ENCODE measurements around the gene GLOD4.

The GLOD4 gene

DNA sequence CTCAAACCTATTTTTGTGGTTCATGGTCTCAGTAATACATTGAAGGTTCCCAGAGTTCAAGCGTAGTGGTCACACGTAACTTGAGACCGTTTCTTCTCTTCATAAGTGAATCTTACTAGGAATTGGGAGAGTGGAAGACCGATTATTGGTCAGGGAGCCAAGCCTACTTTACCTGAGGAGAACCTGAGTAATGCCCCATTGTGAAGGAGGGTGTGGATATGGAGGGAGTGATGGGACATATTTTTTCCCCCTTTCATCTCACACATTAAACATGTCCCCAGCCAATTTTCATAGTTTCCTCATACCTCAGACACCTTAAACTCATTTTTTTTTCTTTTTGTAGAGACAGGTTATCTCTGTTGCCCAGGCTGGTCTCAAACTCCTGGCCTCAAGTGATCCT lies 38.9 kb downstream of the GLOD4 start:
- DNase-seq (ENCODE audit: low read depth in 4 of 4, low spot score in 1 of 4), result no peak

DNA sequence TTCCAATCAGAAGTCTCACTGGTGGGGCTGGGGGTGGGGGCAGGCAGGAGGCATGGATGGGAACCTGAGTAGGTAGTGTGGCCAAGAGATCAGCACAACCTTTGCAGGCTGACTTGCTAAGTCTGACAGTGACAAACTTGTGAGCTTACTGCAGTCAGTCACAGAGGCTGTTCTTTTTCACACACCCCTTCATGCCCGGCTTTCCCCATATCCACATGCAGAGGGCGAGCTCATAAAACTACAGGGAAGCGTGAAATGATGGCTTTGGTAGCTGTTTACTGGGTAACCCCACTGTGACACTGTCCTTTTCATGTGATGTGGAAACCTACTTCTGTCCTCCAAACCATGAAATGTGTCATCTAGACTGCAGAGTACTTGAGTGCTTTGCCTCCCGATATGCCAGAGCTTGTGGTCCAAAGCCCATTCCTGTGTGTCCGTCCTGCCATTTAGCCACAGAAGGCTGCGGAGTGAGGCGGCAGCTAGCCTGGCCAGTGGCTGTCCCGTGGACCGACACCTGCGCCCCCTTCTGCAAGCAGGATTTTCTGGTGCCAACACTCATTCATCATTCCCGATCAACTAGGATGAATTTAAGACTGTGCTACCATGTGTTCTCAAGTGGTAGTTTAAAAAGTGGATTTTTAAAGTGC lies 39.8 kb downstream of the GLOD4 start:
- DNase-seq (ENCODE audit: low read depth in 4 of 4, low spot score in 1 of 4), result no peak

DNA sequence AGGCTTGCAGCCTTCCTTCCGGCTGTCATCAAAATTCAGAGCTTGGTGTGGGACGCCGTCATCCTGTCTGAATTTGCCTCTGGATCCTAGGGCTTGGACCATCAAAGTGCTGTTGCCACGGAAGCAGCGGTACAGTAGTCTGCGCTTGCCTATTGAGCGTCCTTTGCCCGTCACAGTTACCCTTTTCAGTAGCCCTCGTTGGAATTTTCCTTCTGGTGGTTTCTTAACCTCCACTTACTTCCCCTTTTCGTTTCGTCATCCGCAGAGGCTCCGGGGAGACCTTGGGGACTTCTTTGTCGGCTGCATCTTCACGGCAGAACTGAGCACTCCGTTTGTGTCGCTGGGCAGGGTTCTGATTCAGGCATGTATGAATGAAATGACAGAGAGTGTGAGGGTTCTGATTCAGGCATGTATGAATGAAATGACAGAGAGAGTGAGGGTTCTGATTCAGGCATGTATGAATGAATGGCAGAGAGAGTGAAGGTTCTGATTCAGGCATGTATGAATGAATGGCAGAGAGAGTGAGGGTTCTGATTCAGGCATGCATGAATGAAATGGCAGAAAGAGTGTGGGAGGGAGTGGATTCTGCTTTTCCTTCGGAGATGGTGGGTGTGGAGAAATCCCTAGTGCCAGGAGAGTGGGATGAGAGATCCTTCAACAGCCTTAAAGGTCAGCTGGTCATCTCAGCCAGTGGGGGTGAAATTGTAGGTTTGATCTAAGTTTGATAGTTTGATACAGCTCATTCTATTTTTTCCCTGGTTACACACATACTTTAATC lies 41.7 kb downstream of the GLOD4 start:
- DNase-seq (ENCODE audit: low read depth in 4 of 4, low spot score in 1 of 4), result no peak

DNA sequence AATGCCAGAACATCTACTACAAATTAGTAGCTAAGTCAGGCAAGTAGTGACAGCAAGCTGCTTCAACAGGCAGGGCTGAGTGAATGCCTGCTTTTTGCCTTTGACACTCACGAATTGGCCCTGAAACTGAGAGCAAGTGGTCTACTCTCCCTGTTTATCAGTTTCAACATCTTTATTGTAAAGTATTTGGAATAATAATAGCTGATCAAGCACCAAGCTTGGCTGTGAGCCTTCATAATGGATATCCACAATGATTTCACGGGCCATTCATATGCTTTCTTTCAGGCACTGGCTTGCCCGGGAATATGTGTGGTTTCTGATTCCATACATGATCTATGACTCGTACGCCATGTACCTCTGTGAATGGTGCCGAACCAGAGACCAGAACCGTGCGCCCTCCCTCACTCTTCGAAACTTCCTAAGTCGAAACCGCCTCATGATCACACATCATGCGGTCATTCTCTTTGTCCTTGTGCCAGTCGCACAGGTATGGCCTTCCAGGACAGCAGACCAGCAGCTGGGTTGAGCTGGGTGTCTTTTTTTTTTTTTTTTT lies 44.4 kb downstream of the GLOD4 start:
- DNase-seq (ENCODE audit: low read depth in 4 of 4, low spot score in 1 of 4), result no peak

- no peak for DNase-seq (ENCODE audit: low read depth in 4 of 4, low spot score in 1 of 4)
Observed at GRCh38 chr17:733743-734142, 48.3 kb downstream of the GLOD4 start.

- DNase-seq (ENCODE audit: low read depth in 4 of 4, low spot score in 1 of 4), result peak in 1 of 4 experiments; percentile 52
Observed at GRCh38 chr17:732902-733720, 49.0 kb downstream of the GLOD4 start.

DNA sequence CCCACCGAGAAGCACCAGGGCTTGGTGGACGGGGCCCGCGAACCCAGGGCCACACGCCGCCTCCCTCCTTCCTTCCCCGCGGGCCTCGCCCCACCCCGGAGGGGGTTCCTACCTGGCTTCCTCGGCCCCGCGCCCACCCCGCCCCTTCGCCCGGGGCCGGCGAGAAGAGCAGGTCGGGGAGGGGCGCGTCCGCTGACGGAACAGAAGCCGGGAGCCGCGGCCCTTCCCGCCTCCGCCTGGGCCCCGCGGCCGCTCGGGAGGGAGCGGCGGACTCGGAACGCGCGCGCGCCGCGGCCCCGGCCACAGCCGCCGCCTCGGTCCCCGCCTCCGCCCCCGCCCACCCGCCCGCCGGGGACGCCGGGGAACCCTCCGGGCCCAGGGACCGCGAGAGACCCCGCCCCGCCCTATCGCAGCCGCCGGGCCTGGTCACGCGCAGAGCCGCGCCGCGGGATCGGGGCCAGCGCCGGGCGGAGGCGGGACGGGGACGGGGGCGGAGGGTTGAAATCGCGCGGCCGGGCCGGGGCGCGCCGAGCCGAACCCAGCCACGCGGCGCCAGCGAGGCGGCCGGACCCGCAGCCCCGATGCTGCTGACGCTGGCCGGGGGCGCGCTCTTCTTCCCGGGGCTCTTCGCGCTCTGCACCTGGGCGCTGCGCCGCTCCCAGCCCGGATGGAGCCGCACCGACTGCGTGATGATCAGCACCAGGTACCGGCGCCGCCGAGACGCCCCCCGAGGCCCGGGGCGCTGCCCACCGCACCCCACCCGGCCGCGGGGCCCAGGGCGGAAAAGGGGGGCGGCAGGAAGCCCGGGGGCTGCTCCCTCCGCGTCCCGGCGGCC lies 49.8 kb downstream of the GLOD4 start, which contains the start of gene TLCD3A:
Gene TLCD3A (plus strand): TSS at position 530 of the 835 bp plus-strand sequence. CDS start 52 bp downstream, at position 582.
- DNase-seq (ENCODE audit: low read depth in 4 of 4, low spot score in 1 of 4), result peak in 2 of 4 experiments; percentile 39 to 52

DNA sequence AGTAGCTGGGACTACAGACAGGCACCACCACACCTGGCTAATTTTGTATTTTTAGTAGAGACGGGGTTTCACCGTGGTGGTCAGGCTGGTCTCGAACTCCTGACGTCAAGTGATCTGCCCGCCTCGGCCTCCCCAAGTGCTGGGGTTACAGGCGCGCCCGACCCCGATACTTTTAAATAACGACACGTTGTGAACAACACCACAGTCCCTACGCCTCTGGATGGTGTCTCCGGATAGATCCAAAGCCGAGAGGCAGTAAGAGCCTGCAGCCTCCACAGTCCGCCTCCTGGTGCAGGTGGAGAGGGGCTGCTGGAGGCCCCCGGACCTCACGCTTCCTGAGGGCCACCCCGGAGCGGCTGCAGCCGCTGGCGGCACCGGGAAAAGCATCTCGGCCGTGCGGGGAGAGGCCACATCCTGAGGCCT lies 50.4 kb downstream of the GLOD4 start:
- DNase-seq (ENCODE audit: low read depth in 4 of 4, low spot score in 1 of 4), result no peak

DNA sequence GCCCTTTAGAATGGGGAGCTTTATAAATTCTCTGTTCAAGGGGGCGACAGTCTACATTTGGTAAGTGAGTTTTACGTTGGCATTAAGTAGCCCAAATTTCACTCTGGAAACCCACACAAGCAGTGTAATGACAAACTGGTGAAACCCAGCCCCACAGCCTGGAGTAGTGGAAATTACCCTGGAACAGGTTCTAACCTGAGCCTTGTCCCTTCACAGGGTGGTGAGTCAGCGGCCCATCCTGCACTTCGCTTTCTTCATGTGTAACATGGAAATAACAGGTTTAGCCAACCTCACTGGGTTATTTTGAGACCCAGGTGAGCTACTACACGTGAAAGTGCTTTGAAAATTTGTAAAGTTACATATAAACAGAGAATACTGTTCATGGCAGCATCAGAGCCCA lies 53.2 kb downstream of the GLOD4 start:
- DNase-seq (ENCODE audit: low read depth in 4 of 4, low spot score in 1 of 4), result no peak

DNA sequence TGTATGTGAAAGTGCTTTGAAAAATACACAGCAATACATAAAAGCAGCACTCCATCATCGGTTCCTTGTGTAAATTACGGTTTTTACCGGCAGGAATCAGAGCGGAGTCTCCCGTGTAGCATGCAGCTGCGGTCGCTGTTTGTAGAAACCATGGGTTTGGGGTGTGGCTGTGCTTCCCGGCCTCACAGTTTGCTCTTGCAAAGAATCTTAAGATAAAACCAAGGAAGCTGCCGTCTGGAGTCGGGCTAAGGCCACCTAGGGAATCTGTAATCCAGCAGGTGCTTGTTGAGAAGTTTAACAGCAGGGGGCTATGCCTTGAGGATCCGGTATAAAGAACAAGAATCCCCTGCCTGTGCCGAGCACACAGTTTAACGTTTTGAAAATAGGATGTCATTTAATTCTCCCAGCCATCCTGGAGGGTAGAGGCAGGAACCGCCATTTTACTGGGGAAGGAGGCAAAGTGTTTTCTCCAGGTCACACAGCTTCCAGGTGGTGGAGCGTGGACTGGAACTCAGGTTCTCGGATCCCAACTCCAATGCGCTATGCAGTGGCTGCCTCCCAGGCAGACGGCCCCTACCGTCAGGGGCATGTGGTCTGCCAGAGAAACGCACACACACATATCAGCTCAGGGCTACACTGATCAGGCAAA lies 55.7 kb downstream of the GLOD4 start:
- no peak for DNase-seq (ENCODE audit: low read depth in 4 of 4, low spot score in 1 of 4)

DNA sequence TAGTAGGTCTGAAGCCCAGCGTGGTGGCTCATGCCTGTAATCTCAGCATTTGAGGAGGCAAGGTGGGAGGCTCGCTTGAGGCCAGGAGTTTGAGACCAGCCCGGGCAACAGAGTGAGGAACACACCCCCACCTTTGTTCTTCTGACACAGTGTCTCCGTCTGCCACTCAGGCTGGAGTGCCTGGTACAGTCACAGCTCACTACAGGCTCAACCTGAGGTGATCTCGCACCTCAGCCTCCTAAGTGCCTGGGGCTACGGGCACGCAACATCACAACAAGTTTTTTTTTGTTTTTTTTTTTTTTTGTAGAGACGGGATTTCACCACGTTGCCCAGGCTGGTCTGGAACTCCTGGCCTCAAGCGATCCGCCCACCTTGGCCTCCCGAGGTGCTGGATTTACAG lies 56.3 kb downstream of the GLOD4 start:
- no peak for DNase-seq (ENCODE audit: low read depth in 4 of 4, low spot score in 1 of 4)

DNA sequence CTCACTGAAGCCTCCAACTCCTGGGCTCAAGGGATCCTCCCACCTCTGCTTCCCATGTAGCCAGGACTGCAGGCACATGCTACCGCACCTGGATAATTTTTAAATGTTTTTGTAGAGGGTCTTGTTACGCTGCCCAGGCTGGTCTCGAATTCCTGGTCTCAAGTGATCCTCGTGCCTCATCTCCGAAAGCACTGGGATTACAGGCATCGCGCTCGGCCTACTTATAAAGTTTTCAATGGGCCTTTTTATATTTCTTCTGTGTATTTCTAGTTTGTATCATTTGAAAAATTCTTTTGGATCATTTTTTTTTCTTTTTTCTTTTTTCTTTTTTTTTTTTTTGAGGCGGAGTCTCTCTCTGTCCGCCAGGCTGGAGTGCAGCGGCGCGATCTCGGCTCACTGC lies 57.0 kb downstream of the GLOD4 start:
- DNase-seq (ENCODE audit: low read depth in 4 of 4, low spot score in 1 of 4), result no peak

DNA sequence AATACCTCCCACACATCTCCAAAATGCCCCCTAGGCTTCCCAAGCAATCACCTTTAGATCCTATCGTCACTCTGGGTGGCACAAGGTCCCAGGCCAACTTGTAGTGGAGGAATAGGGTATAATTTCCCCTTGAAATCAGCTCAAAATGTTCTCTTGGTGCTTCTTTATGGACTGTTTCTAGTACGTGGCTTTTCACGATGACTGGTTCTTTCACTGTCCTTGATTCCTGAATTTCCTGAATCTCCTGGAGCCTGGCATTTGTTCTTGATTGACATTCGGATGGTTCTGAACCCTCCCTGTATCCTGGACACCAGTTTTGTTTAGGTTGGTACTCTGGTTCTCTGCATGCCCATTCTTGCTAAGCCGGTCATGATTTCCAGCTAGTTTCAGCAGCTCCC lies 60.5 kb downstream of the GLOD4 start:
- no peak for DNase-seq (ENCODE audit: low read depth in 4 of 4, low spot score in 1 of 4)

- no peak for DNase-seq (ENCODE audit: low read depth in 4 of 4, low spot score in 1 of 4)
Observed at GRCh38 chr17:720706-721539, 61.2 kb downstream of the GLOD4 start.

GRCh38 chr17:718075-718474 lies 64.0 kb downstream of the GLOD4 start:
- no peak for DNase-seq (ENCODE audit: low read depth in 4 of 4, low spot score in 1 of 4)

All from stimulated activated CD4-positive, alpha-beta T cell treated with anti-CD3 and anti-CD28 coated beads, Interleukin-1b, Interleukin-23, amount 100 ng/mL, for 24 hours (primary cell).